CD4-positive, alpha-beta memory T cell (primary cell): ENCODE data around the gene TBL3. TPM values are rescaled to one million over a fixed set of nuclear protein-coding genes. Genes with fewer than 3 reads are reported as not detected.

Experiments
- CTCF ChIA-PET: fragments of 350-600 bp; sonication (Branson Sonifier 250); formaldehyde crosslinking; loops from one replicate; lab custom pipeline; 2021; ENCODE audit warnings: inconsistent platforms; ENCODE audit not compliant: partially characterized antibody; lab: Charles Lee
- POLR2A ChIA-PET: fragments of 350-600 bp; sonication (Branson Sonifier 250); formaldehyde crosslinking; loops from one replicate; lab custom pipeline; 2021; ENCODE audit not compliant: partially characterized antibody; lab: Charles Lee
- DNase-seq, 5 donors: peaks; one replicate each; pipeline versions ENCODE4 v3.0.0 to v3.0.0-alpha.2; 2020 to 2022; ENCODE audit warnings: mixed read lengths in 1 of 5
- H3K27ac ChIP-seq: one replicate; pipeline ENCODE4 v1.7.0; 2013; ENCODE audit warnings: low read depth, low read length
- H3K27me3 ChIP-seq: 2 replicates; pipeline ENCODE4 v1.7.0; 2013; ENCODE audit warnings: mild to moderate bottlenecking, low read length, moderate library complexity; ENCODE audit not compliant: insufficient read depth
- H3K36me3 ChIP-seq: 2 replicates; pipeline ENCODE4 v1.7.0; 2013; ENCODE audit warnings: mild to moderate bottlenecking, low read length, moderate library complexity; ENCODE audit not compliant: insufficient read depth
- H3K4me1 ChIP-seq: 2 replicates; pipeline ENCODE4 v1.7.0; 2013; ENCODE audit warnings: mild to moderate bottlenecking, low read length, moderate library complexity; ENCODE audit not compliant: insufficient read depth
- H3K4me3 ChIP-seq, 2 donors: one replicate each; pipeline ENCODE4 v1.7.0; 2013; ENCODE audit warnings: low read length in 2 of 2, mild to moderate bottlenecking in 1 of 2
- H3K9me3 ChIP-seq, 2 donors: one replicate each; pipeline ENCODE4 v1.7.0; 2013; ENCODE audit warnings: low read length in 2 of 2, control low read depth in 1 of 2; ENCODE audit not compliant: control insufficient read depth in 1 of 2
- H3K27ac Mint-ChIP-seq, 7 donors: one replicate each; pipeline ENCODE4 v1.8.0; 2020 to 2021; ENCODE audit warnings: mixed read lengths in 7 of 7, mild to moderate bottlenecking in 6 of 7, inconsistent platforms in 3 of 7, moderate library complexity in 3 of 7
- H3K27me3 Mint-ChIP-seq, 2 donors: one replicate each; pipeline ENCODE4 v1.8.0; 2020 to 2021; ENCODE audit warnings: mixed read lengths in 2 of 2
- H3K36me3 Mint-ChIP-seq, 2 donors: one replicate each; pipeline ENCODE4 v1.8.0; 2020 to 2021; ENCODE audit warnings: mixed read lengths in 2 of 2, inconsistent platforms in 1 of 2, mild to moderate bottlenecking in 1 of 2
- H3K4me1 Mint-ChIP-seq, 4 donors: one replicate each; pipeline ENCODE4 v1.8.0; 2020 to 2021; ENCODE audit warnings: mixed read lengths in 4 of 4, mild to moderate bottlenecking in 1 of 4
- H3K4me3 Mint-ChIP-seq, 8 donors: one replicate each; pipeline ENCODE4 v1.8.0; 2020 to 2021; ENCODE audit warnings: mixed read lengths in 8 of 8, mild to moderate bottlenecking in 7 of 8, moderate library complexity in 6 of 8, inconsistent platforms in 3 of 8
- H3K9me3 Mint-ChIP-seq, 8 donors: one replicate each; pipeline ENCODE4 v1.8.0; 2020 to 2021; ENCODE audit warnings: mixed read lengths in 8 of 8, mild to moderate bottlenecking in 5 of 8, inconsistent platforms in 3 of 8, moderate library complexity in 1 of 8
- intact Hi-C: fragments of 100-400 bp; cut with micrococcal nuclease; formaldehyde crosslinking; loops from one replicate; pipeline ENCODE4 v1.15.1; 2023
- polyA plus RNA-seq, 2 donors: library from polyadenylated mRNA; unstranded; fragments of 300-500 nt; fragmentation: Illumina TruSeq; gene quantifications; one replicate each; pipeline ENCODE4 v1.2.3, GENCODE V29; 2021
- total RNA-seq, 2 experiments: library from RNA; stranded (reverse); gene quantifications; one replicate each; pipeline ENCODE4 v1.2.3, GENCODE V29; 2021

Gene TBL3
- total and polyA plus RNA-seq, 4 experiments from 2014 or later = 33.2 to 47.6 (median 39.5) TPM

DNA sequence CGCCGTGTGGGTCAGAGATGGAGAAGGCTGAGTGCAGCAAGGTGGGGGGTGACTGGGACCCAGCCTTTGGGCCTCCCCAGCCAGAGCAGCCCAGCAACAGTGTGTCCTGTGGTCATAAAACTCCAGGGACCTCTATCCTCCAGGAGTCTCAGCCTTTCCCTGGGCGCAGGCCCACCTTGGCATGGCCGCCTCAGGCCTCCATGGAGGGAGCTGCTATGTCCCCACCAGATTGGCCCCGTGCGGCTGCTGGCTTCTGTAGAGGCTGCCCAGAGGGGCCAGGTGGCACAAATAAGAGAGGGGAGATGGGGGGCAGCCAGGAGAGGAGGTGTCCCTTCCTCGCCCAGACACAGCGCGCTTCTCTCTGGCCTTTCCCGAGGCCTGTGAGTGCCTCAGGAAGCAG lies 15.3 kb downstream of the TBL3 start:
- Mint-ChIP-seq H3K4me1 (peaks cover 10 to 43% (median 27%) of the 10 kb centered on the region in 4 donors), H3K27me3 (peaks cover 6 to 9% of the 10 kb centered on the region in 2 donors), H3K9me3 (no peaks in the 10 kb centered on the region), H3K36me3 (peaks cover 6 to 10% of the 10 kb centered on the region in 2 donors), H3K27ac (peak overlapping the region in 1 of 7 donors; percentile 68), H3K4me3 (peak overlapping the region in 1 of 8 donors; percentile 60)
- intact Hi-C loops = no loop called here
- no peak for DNase-seq
- Histone ChIP-seq H3K4me3 (no peak overlapping the region), H3K27me3 (no peaks in the 10 kb centered on the region), H3K4me1 (peaks cover 43% of the 10 kb centered on the region), H3K36me3 (peaks cover 4% of the 10 kb centered on the region), H3K27ac (no peak overlapping the region), H3K9me3 (no peaks in the 10 kb centered on the region)
- ChIA-PET CTCF (interaction anchor here (3.3 kb wide), 1 partner anchor 17 kb away, joined by 13 read pairs; no protein-coding TSS in a partner anchor), POLR2A (interaction anchor here (0.8 to 7.5 kb wide), 4 partner anchors 16 to 26 kb away, joined by 3 to 99 read pairs (median 6); partner anchors contain the start of genes NDUFB10, RNF151, RPS2 and TBL3)

DNA sequence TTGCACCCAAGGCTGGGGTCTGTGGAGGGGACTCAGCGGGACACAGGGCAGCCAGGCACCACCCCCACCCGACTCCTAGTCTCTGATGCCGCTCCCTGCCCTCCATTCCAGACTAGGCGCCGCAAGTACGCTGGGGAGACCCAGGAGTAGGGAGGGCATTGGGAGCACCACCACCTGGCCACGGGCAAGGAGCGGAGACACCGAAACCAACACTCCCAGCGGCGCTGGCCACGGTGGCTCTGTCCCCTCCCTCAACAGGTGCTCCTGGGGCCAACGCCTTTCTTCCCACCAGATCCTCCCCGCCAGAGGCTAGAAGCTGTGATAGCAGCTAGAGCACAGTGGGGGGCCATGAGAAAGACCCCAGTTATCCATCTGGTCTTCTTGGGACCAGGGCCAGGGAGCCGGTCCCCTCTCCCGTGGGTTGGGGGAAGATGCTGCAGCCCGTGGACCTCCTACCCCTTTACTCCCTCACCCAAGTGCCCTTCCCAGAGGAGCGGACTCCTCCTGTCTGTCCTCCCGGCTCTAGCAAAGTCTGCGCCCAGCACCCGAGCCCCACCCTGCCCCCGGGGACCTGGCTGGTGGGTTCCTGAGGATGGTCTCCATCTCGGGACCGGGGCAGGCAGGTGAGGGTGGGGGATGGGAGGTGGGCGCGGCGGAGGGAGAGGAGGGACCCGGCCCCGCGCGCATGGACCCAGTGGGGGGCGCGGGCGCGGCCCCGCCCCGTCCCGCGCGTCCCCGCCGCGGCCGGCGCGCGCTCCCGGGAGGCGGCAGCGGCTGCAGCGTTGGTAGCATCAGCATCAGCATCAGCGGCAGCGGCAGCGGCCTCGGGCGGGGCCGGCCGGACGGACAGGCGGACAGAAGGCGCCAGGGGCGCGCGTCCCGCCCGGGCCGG lies 17.6 kb downstream of the TBL3 start, which contains the start of gene SYNGR3:
TSS of gene SYNGR3 (plus strand) at position 762 of the 892 bp plus-strand sequence. CDS start 133 bp downstream, outside the sequence.
- H3K4me1 ChIP-seq = peaks cover 32% of the 10 kb centered on the region
- POLR2A ChIA-PET = interaction anchor here (1.9 to 5.7 kb wide), 5 partner anchors 19 to 166 kb away, joined by 7 to 71 read pairs (median 29); partner anchors contain the start of genes NDUFB10, RPS2, TRAF7 and ZNF598

GRCh38 chr16:1990101-1990350 lies 18.2 kb downstream of the TBL3 start:
- Histone ChIP-seq H3K4me3 (no peak overlapping the region), H3K36me3 (peaks cover 4% of the 10 kb centered on the region), H3K4me1 (peaks cover 26% of the 10 kb centered on the region), H3K9me3 (no peaks in the 10 kb centered on the region), H3K27me3 (no peaks in the 10 kb centered on the region), H3K27ac (no peak overlapping the region)
- H3K9me3 Mint-ChIP-seq = peaks cover 0 to 1% (median 0%) of the 10 kb centered on the region in 8 donors
- intact Hi-C loops = loop anchor here (2.0 to 5.0 kb wide), 2 partner anchors 17 to 48 kb away; partner anchors contain the start of genes MSRB1 and TBL3
- H3K27ac Mint-ChIP-seq = no peak overlapping the region
- ChIA-PET CTCF (interaction anchor here (1.6 kb wide), 1 partner anchor 14 kb away, joined by 7 read pairs; no protein-coding TSS in a partner anchor), POLR2A (interaction anchor here (1.1 to 5.7 kb wide), 7 partner anchors 9 to 165 kb away, joined by 3 to 71 read pairs (median 29); partner anchors contain the start of genes MSRB1, NDUFB10, NOXO1 and RPS2)
- H3K27me3 Mint-ChIP-seq = peaks cover 6 to 7% of the 10 kb centered on the region in 2 donors
- peaks cover 6 to 9% of the 10 kb centered on the region in 2 donors for H3K36me3 Mint-ChIP-seq
- DNase-seq = no peak
- peaks cover 6 to 30% (median 18%) of the 10 kb centered on the region in 4 donors for H3K4me1 Mint-ChIP-seq
- H3K4me3 Mint-ChIP-seq = no peak overlapping the region

More for the DNA sequence above, 17.6 kb downstream of the TBL3 start, which contains the start of gene SYNGR3:
- Mint-ChIP-seq H3K27ac (peak within 1 kb of the TSS in 5 of 7 donors; percentile 64 to 89 (median 70)), H3K27me3 (peaks cover 6 to 7% of the 10 kb centered on the region in 2 donors), H3K4me3 (peak within 1 kb of the TSS; percentile 24 to 84 (median 76)), H3K9me3 (peaks cover 0 to 1% (median 0%) of the 10 kb centered on the region in 8 donors), H3K4me1 (peaks cover 9 to 33% (median 19%) of the 10 kb centered on the region in 4 donors), H3K36me3 (peaks cover 6 to 10% of the 10 kb centered on the region in 2 donors)
- H3K36me3 ChIP-seq = peaks cover 4% of the 10 kb centered on the region
- DNase-seq = no peak
- peak within 1 kb of the TSS; percentile 36 to 52 for H3K4me3 ChIP-seq
- H3K9me3 ChIP-seq = no peaks in the 10 kb centered on the region
- peak within 1 kb of the TSS; percentile 30 for H3K27ac ChIP-seq
- intact Hi-C loops = loop anchor here (2.0 to 5.0 kb wide), 2 partner anchors 17 to 47 kb away; partner anchors contain the start of genes MSRB1 and TBL3
- H3K27me3 ChIP-seq = no peaks in the 10 kb centered on the region
- CTCF ChIA-PET = interaction anchor here (1.6 to 3.3 kb wide), 2 partner anchors 14 to 151 kb away, joined by 4 to 13 read pairs; no protein-coding TSS in a partner anchor

- peaks cover 22% of the 10 kb centered on the region for H3K4me1 ChIP-seq
- CTCF ChIA-PET = interaction anchor here (1.2 to 1.6 kb wide), 2 partner anchors 13 to 150 kb away, joined by 5 to 7 read pairs; no protein-coding TSS in a partner anchor
- Mint-ChIP-seq H3K36me3 (peaks cover 6% of the 10 kb centered on the region in 2 donors), H3K4me1 (peaks cover 6 to 30% (median 16%) of the 10 kb centered on the region in 4 donors), H3K27me3 (peaks cover 6 to 7% of the 10 kb centered on the region in 2 donors), H3K9me3 (peaks cover 0 to 1% (median 0%) of the 10 kb centered on the region in 8 donors), H3K27ac (peak overlapping the region in 6 of 7 donors; percentile 76 to 93 (median 86)), H3K4me3 (peak overlapping the region; percentile 73 to 84 (median 78))
- intact Hi-C loops = loop anchor here (2.0 to 5.0 kb wide), 2 partner anchors 18 to 48 kb away; partner anchors contain the start of genes MSRB1 and TBL3
- peak in 1 of 5 donors; percentile 56 for DNase-seq
- H3K36me3 ChIP-seq = peaks cover 4% of the 10 kb centered on the region
- POLR2A ChIA-PET = interaction anchor here (1.1 to 5.7 kb wide), 8 partner anchors 9 to 218 kb away, joined by 3 to 71 read pairs (median 24); partner anchors contain the start of genes EME2, MRPS34, MSRB1 and NDUFB10
- H3K9me3 ChIP-seq = no peaks in the 10 kb centered on the region
- H3K27ac ChIP-seq = peak overlapping the region; percentile 30
- H3K4me3 ChIP-seq = peak overlapping the region; percentile 36 to 52
- H3K27me3 ChIP-seq = no peaks in the 10 kb centered on the region
Observed at GRCh38 chr16:1990351-1991134, 18.7 kb downstream of the TBL3 start.

DNA sequence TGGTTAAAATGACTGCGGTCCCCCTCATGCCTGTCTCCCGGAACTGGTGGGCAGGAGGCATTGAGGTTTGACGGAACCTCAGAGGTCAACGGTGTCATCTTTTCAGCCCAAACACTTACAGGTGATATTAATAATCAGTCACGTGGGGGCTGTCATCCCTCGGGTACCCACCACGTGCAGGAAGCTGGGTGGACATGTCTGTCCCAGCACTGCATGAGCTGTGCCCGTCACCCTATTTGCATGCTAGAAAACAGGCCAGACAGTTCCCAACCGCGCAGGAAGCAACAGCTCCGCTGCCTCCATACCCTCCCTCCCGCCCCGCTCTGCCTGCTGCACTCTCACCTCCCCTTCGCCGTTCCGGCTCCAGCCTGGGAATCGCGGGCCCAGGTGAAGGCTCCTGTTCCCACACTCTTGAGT lies 19.3 kb downstream of the TBL3 start:
- H3K27me3 Mint-ChIP-seq = peaks cover 6 to 7% of the 10 kb centered on the region in 2 donors
- CTCF ChIA-PET = interaction anchor here (1.2 to 1.6 kb wide), 2 partner anchors 13 to 149 kb away, joined by 5 to 7 read pairs; no protein-coding TSS in a partner anchor
- Histone ChIP-seq H3K36me3 (no peaks in the 10 kb centered on the region), H3K9me3 (no peaks in the 10 kb centered on the region), H3K27me3 (no peaks in the 10 kb centered on the region), H3K27ac (peak overlapping the region; percentile 61), H3K4me1 (peaks cover 22% of the 10 kb centered on the region), H3K4me3 (peak overlapping the region; percentile 36 to 52)
- H3K36me3 Mint-ChIP-seq = peaks cover 6% of the 10 kb centered on the region in 2 donors
- H3K9me3 Mint-ChIP-seq = peaks cover 0 to 1% (median 0%) of the 10 kb centered on the region in 8 donors
- DNase-seq = peak in 4 of 5 donors; percentile 46 to 83 (median 51)
- POLR2A ChIA-PET = interaction anchor here (1.1 to 5.7 kb wide), 9 partner anchors 10 to 219 kb away, joined by 3 to 71 read pairs (median 25); partner anchors contain the start of genes EME2, MRPS34, MSRB1 and NDUFB10
- peak overlapping the region; percentile 73 to 84 (median 78) for H3K4me3 Mint-ChIP-seq
- H3K4me1 Mint-ChIP-seq = peaks cover 6 to 30% (median 16%) of the 10 kb centered on the region in 4 donors
- H3K27ac Mint-ChIP-seq = peak overlapping the region; percentile 76 to 93 (median 85)
- intact Hi-C loops = loop anchor here (2.0 to 5.0 kb wide), 2 partner anchors 18 to 49 kb away; partner anchors contain the start of genes MSRB1 and TBL3

GRCh38 chr16:1991588-1991947 lies 19.7 kb downstream of the TBL3 start:
- Histone ChIP-seq H3K4me1 (peaks cover 22% of the 10 kb centered on the region), H3K4me3 (peak overlapping the region in 1 of 2 donors; percentile 42)
- H3K27me3 Mint-ChIP-seq = peaks cover 6 to 7% of the 10 kb centered on the region in 2 donors

More at GRCh38 chr16:1991588-1991947, 19.7 kb downstream of the TBL3 start:
- Mint-ChIP-seq H3K9me3 (peaks cover 0 to 1% (median 0%) of the 10 kb centered on the region in 8 donors), H3K4me1 (peaks cover 6 to 30% (median 16%) of the 10 kb centered on the region in 4 donors), H3K4me3 (peak overlapping the region; percentile 73 to 84 (median 78)), H3K27ac (peak overlapping the region; percentile 76 to 93 (median 85)), H3K36me3 (peaks cover 4% of the 10 kb centered on the region in 2 donors)
- no peaks in the 10 kb centered on the region for H3K36me3 ChIP-seq
- DNase-seq = peak in 1 of 5 donors; percentile 53
- ChIA-PET CTCF (interaction anchor here (1.2 to 1.6 kb wide), 2 partner anchors 12 to 149 kb away, joined by 5 to 7 read pairs; no protein-coding TSS in a partner anchor), POLR2A (interaction anchor here (0.9 to 5.7 kb wide), 10 partner anchors 10 to 219 kb away, joined by 3 to 71 read pairs (median 22); partner anchors contain the start of genes EME2, MRPS34, MSRB1 and NDUFB10)
- no peaks in the 10 kb centered on the region for H3K27me3 ChIP-seq
- H3K9me3 ChIP-seq = no peaks in the 10 kb centered on the region
- intact Hi-C loops = loop anchor here (2.0 to 5.0 kb wide), 2 partner anchors 19 to 49 kb away; partner anchors contain the start of genes MSRB1 and TBL3
- H3K27ac ChIP-seq = peak overlapping the region; percentile 61
